GM13977 (cell line): ENCODE data around the gene SDCCAG8.

ENCODE experiments used
- DNase-seq: peaks from one replicate; pipeline ENCODE4 v3.0.0; 2012; ENCODE audit warnings: low spot score
- in situ Hi-C: fragments of 300-500 bp; cut with MboI; formaldehyde crosslinking; loops from one replicate; pipeline ENCODE4 v1.12.0; 2022; ENCODE audit warnings: low sequenced_read_pairs, low pct_unique_long_range_greater_than_20kb, mixed read lengths, inconsistent platforms; ENCODE audit not compliant: unreplicated experiment
- TF ChIP-seq, protein P1 (sequence below): IDR thresholded peaks from 2 replicates; pipeline ENCODE4 v1.5.1; 2012; ENCODE audit warnings: mild to moderate bottlenecking, control low read depth; ENCODE audit not compliant: insufficient read depth; ENCODE audit errors: extremely low read depth, missing control alignments

Gene SDCCAG8

DNA sequence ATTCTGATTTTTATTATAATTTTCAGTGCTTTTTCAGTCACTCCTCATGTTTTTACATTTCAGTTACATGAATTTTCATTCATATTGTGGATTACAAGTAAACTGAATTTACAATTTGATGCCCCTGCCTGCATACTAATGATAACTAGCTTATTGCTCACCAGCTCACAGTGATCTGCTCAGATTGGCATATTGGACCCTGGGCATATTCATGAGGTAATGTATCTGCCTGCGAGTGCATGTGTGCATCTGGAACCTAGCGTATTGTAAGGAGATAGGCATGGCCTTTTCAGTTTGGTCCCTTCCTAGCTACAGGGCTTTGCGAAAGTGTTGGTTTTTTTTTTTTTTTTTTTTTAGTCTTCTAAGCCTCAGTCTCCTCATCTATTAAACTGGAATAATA, 213.7 kb downstream of the SDCCAG8 start:
- TF ChIP-seq, protein P1, sequence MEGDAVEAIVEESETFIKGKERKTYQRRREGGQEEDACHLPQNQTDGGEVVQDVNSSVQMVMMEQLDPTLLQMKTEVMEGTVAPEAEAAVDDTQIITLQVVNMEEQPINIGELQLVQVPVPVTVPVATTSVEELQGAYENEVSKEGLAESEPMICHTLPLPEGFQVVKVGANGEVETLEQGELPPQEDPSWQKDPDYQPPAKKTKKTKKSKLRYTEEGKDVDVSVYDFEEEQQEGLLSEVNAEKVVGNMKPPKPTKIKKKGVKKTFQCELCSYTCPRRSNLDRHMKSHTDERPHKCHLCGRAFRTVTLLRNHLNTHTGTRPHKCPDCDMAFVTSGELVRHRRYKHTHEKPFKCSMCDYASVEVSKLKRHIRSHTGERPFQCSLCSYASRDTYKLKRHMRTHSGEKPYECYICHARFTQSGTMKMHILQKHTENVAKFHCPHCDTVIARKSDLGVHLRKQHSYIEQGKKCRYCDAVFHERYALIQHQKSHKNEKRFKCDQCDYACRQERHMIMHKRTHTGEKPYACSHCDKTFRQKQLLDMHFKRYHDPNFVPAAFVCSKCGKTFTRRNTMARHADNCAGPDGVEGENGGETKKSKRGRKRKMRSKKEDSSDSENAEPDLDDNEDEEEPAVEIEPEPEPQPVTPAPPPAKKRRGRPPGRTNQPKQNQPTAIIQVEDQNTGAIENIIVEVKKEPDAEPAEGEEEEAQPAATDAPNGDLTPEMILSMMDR, result no peak

DNA sequence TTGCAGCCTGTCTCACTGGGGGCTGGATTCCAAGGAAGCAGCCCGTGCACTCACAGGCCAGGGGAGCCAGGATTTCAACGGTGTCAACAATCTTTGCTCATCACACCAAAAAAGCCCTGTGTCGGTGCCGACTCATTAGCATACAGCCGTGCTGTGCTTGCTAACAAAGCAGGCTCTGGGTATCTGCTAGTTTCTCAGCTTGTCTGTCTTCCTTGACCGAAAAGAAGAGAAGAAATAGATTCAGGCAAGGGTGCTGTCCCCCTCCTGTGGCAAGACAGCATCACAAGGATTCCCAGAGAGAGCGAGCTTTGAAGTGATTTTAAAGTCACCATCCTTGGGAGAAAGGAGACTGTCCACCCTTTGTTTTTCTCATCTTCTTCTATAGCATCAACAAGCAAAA, 214.7 kb downstream of the SDCCAG8 start:
- TF ChIP-seq, protein P1, result no peak
- DNase-seq, result no peak
- in situ Hi-C loops, result no loop called here

More for the DNA sequence above, 213.7 kb downstream of the SDCCAG8 start:
- no peak for DNase-seq
- in situ Hi-C loops, result no loop called here

DNA sequence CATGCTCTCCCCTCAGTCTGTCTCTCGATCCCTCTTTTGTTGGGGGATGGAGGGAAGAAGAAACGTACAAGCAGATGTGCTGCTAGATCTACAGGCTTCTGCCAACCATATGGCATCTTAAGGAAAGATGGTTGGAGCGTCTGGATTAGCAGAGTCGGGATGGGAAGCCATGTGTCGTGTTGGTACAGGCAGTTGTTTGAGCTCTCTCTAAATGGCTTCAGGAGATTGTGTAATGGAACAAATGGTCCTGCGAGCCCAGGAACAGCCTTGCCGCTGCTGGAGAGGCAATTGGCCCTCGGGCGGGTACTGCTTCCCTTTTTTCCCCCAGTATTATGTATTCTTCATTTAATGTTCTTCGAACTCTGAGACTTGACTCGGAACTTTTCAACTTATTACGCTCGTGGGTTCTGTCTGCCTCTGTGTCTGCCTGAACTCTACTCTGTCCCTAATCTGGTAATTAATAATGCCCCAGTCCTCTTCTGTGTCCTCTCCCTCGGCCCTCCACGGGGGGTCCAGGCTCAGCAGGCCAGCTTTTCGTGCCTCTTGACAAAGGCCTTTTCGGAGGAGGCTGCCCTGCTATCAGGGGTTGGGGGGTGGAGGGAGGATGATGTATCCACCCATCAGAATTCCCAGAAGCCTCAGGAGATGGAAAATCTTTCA, 215.3 kb downstream of the SDCCAG8 start:
- TF ChIP-seq, protein P1, result no peak
- DNase-seq, result no peak

DNA sequence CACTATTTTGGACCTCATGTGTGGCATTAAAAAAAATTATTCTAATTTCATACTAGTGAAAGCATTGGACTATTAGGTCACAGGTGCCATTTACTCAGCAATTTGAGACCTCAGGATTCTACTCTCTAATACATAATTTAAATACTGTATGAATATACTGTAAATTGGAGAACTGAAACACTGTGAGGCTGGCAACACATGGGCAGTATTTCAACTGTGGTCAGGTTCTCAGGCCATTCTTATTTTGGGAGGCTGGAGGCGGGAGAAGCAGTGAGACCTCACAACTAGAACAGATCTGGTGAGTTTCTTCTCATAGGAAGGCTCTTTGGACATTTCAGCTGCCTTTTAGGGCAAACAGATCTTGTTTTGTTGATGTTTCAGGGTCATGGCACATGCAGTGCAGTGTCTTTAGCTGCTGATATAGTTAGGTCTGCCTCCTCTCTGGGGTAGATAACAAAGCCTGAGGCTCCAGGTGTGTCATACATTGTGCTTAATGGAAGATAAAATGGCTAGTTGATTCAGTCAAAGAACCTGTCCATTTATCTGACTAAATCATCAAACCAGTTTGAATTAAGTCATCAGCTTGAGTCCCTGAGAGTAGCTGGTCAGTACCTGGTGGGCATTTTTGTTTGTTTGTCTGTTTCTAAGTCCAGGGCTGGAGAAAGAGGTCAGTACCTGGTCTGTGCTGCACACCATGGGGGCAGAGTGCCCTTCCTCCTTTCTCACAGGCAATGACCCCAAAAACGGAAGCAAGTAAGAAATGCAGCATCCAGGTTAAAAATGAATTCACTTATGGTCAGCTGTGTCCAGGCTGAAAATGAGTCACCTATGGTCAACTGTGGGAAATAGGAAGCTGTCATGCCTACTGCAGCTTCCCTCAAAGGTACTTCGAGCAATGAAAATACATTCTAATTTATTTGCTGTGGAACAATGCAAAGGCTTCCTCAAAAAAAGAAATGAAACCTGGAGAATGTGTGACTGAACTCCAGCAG, 216.2 kb downstream of the SDCCAG8 start:
- TF ChIP-seq, protein P1, result no peak
- in situ Hi-C loops, result no loop called here
- DNase-seq, result peak; percentile 36

More for the DNA sequence above, 215.3 kb downstream of the SDCCAG8 start:
- in situ Hi-C loops, result no loop called here

DNA sequence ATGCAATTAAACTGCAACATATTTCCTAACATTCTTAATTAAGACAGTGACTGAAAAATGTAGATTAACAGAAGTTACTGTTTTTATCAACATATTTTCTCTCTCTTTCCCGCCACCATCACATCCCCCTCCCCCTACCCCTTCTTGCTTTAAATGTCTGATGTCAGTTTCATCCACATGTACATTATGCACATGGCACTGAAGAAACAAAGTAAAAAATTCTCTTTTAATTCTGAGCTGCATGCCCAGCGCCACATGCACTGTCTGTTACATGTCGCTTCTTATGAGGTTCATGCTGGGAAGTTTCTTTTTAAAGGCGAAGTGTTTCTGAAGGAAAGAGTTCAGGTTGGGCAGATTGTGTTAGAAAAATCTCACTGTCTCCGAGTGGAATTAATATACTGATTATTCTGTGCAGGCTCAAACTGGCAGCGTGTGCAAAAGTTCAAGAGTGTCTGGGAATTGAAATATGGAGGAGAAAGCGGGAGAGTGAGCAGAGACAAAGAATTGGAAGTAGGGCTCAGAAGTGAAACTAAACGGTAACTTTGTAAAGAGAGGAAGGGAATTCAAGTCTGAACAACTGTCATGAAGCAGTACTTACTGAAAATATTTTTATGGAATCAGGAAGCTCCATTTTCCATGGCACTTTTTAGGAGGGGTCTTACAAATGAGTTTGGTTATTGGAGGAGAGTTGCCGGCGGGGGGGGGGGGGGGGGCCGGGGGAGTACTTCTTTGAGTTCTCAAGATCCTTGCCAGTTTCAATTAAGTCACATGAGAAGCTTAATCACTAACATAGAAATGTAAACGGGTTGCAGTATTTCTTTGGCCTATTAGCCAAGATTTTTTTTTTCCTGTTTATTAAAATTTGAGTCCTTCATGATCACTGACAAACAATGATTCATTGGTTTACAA, 217.6 kb downstream of the SDCCAG8 start:
- peak; percentile 37 for DNase-seq

More for the DNA sequence above, 217.6 kb downstream of the SDCCAG8 start:
- in situ Hi-C loops, result no loop called here
- TF ChIP-seq, protein P1, result no peak
